DOHH2 (cell line): Measurements from ENCODE around the gene FCHSD2.

Experiments used
- EZH2phosphoT487 ChIP-seq: fragments of 200-600 bp; sonication (generic); IDR thresholded peaks from 2 replicates; pipeline ENCODE4 v1.6.1; 2017; ENCODE audit warnings: borderline replicate concordance, mild to moderate bottlenecking, antibody characterized with exemption, low read length, moderate library complexity, mixed read lengths
- TF ChIP-seq, protein P1 (sequence below): fragments of 200-600 bp; sonication (generic); IDR thresholded peaks from one replicate; pipeline ENCODE4 v1.5.1; 2014; ENCODE audit warnings: antibody characterized with exemption, mild to moderate bottlenecking, low read depth, low read length; ENCODE audit not compliant: poor library complexity, severe bottlenecking

DNA sequence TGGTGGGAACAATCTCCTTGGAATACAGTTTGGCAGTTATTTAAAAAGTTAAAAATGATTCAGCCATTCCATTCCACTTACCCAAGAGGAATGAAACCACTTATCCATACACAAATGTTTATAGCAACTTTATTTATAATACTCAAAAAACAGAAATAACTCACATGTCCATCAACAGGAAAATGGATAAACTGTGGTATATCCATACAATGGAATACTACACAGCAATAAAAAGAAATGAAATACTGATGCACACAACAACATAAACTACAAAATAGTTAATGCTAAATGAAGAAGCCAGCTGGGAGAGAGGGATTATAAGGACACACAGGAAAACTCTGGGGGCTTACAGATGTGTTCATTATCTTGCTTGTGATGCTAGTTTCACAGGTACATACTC is 64.7 kb downstream of the FCHSD2 start:
- TF ChIP-seq, protein P1, sequence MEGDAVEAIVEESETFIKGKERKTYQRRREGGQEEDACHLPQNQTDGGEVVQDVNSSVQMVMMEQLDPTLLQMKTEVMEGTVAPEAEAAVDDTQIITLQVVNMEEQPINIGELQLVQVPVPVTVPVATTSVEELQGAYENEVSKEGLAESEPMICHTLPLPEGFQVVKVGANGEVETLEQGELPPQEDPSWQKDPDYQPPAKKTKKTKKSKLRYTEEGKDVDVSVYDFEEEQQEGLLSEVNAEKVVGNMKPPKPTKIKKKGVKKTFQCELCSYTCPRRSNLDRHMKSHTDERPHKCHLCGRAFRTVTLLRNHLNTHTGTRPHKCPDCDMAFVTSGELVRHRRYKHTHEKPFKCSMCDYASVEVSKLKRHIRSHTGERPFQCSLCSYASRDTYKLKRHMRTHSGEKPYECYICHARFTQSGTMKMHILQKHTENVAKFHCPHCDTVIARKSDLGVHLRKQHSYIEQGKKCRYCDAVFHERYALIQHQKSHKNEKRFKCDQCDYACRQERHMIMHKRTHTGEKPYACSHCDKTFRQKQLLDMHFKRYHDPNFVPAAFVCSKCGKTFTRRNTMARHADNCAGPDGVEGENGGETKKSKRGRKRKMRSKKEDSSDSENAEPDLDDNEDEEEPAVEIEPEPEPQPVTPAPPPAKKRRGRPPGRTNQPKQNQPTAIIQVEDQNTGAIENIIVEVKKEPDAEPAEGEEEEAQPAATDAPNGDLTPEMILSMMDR = no peak
- TF ChIP-seq EZH2phosphoT487 = no peak
